DOHH2 (cell line): Measurements from ENCODE around the gene EIF3I.

Experiments
- EZH2phosphoT487 ChIP-seq: fragments of 200-600 bp; sonication (generic); IDR thresholded peaks from 2 replicates; pipeline ENCODE4 v1.6.1; 2017; ENCODE audit warnings: borderline replicate concordance, mild to moderate bottlenecking, antibody characterized with exemption, low read length, moderate library complexity, mixed read lengths
- TF ChIP-seq, protein P1 (sequence below): fragments of 200-600 bp; sonication (generic); IDR thresholded peaks from one replicate; pipeline ENCODE4 v1.5.1; 2014; ENCODE audit warnings: antibody characterized with exemption, mild to moderate bottlenecking, low read depth, low read length; ENCODE audit not compliant: poor library complexity, severe bottlenecking

GRCh38 chr1:32265846-32266245 lies 43.6 kb downstream of the EIF3I start:
- TF ChIP-seq, protein P1, sequence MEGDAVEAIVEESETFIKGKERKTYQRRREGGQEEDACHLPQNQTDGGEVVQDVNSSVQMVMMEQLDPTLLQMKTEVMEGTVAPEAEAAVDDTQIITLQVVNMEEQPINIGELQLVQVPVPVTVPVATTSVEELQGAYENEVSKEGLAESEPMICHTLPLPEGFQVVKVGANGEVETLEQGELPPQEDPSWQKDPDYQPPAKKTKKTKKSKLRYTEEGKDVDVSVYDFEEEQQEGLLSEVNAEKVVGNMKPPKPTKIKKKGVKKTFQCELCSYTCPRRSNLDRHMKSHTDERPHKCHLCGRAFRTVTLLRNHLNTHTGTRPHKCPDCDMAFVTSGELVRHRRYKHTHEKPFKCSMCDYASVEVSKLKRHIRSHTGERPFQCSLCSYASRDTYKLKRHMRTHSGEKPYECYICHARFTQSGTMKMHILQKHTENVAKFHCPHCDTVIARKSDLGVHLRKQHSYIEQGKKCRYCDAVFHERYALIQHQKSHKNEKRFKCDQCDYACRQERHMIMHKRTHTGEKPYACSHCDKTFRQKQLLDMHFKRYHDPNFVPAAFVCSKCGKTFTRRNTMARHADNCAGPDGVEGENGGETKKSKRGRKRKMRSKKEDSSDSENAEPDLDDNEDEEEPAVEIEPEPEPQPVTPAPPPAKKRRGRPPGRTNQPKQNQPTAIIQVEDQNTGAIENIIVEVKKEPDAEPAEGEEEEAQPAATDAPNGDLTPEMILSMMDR: no peak
- TF ChIP-seq EZH2phosphoT487: no peak
